H1 (cell line): ENCODE measurements around the gene ZNF471. TPM values are rescaled to one million over a fixed set of nuclear protein-coding genes. Genes with fewer than 3 reads are reported as not detected.

Experiments used
- RXRA ChIP-seq: IDR thresholded peaks from 2 replicates; pipeline ENCODE4 v1.6.1; 2011; ENCODE audit warnings: low read depth, mild to moderate bottlenecking, low read length, moderate library complexity; ENCODE audit not compliant: insufficient read depth
- SP4 ChIP-seq: IDR thresholded peaks from 2 replicates; pipeline ENCODE4 v1.6.1; 2012; ENCODE audit warnings: low read length, inconsistent platforms
- TAF1 ChIP-seq: IDR thresholded peaks from 2 replicates; pipeline ENCODE4 v1.6.1; 2011; ENCODE audit warnings: mild to moderate bottlenecking, low read depth, low read length
- polyA plus RNA-seq, 7 experiments: library from polyadenylated mRNA; depleted of rRNA in 3 of 7; stranded (reverse) in 5 of 7; unstranded in 2 of 7; fragments of >200 nt in 5 of 7; fragments of 200-250 nt in 2 of 7; gene quantifications; 1 replicate in 5 of 7; 2 replicates in 1 of 7; 4 replicates in 1 of 7; pipeline versions ENCODE4 v1.2.1 to v1.2.3, GENCODE V29; 2011 to 2013; ENCODE audit warnings: missing spikeins in 2 of 7, mixed read lengths in 2 of 7
- total RNA-seq: library from RNA; stranded (reverse); fragmentation: NEBNext Ultra II Directional; extraction: Animal tissue kit (Norgen Biotek cat#: 25700); gene quantifications from 2 replicates; pipeline ENCODE4 v1.2.1, GENCODE V29; 2021
- TF ChIP-seq, protein P1 (sequence below), 3 experiments: IDR thresholded peaks; 1 replicate in 2 of 3; 2 replicates in 1 of 3; pipeline versions ENCODE4 v1.5.1 to v1.6.1; 2011; ENCODE audit warnings: low read length in 3 of 3, mild to moderate bottlenecking in 3 of 3, inconsistent platforms in 2 of 3, low read depth in 1 of 3, moderate library complexity in 1 of 3; ENCODE audit not compliant: insufficient read depth in 1 of 3; ENCODE audit errors: control extremely low read depth in 1 of 3

ZNF471 gene
- total and polyA plus RNA-seq, 2 of the 8 experiments (the other 6 are each of a cell fraction or from before 2014, with no cell fraction given): 0.73 to 0.74 TPM

DNA sequence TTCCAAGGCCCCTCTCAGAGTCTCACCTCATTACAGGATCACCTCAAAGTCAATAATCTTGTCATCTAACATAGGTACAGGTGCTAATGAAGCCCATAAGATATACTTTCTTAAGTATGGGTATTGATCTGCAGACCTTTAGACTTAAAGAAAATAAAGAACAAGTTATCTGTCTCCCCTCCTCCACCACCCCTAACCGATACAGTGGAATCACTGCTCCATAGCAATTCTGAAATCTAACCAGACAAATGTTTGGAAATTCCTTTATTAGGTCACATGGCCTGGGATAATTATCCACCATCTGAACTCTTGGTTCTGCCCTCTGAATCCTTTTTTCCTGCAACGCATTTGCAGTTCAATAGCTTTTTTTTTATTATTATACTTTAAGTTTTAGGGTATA is 55.1 kb downstream of the ZNF471 start (continued):
- TF ChIP-seq, protein P1, sequence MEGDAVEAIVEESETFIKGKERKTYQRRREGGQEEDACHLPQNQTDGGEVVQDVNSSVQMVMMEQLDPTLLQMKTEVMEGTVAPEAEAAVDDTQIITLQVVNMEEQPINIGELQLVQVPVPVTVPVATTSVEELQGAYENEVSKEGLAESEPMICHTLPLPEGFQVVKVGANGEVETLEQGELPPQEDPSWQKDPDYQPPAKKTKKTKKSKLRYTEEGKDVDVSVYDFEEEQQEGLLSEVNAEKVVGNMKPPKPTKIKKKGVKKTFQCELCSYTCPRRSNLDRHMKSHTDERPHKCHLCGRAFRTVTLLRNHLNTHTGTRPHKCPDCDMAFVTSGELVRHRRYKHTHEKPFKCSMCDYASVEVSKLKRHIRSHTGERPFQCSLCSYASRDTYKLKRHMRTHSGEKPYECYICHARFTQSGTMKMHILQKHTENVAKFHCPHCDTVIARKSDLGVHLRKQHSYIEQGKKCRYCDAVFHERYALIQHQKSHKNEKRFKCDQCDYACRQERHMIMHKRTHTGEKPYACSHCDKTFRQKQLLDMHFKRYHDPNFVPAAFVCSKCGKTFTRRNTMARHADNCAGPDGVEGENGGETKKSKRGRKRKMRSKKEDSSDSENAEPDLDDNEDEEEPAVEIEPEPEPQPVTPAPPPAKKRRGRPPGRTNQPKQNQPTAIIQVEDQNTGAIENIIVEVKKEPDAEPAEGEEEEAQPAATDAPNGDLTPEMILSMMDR (IDR thresholded peaks at IDR 0.05; ENCODE audit: control extremely low read depth in 1 of 3, insufficient read depth in 1 of 3, low read depth in 1 of 3, low read length in 3 of 3): no peak
- TF ChIP-seq TAF1: no peak
- TF ChIP-seq RXRA: no peak
- TF ChIP-seq SP4: no peak
- TF ChIP-seq, all 59 proteins: peak for 0
